ENCODE results near the gene POLR2C.

The POLR2C gene

GRCh38 chr16:57512296-57513001 lies 50.0 kb downstream of the POLR2C start:
- ChIA-PET CTCF (interaction anchor here (1.8 to 19.1 kb wide), 4 partner anchors 8 to 92 kb away, joined by 8 to 368 read pairs (median 43); partner anchors contain the start of gene POLR2C), POLR2A (no interaction called here)
- H3K4me3 ChIP-seq (ENCODE audit: low read depth, low read length) = no peak overlapping the region
- no peak for TF ChIP-seq CTCF (IDR thresholded peaks at IDR 0.05; ENCODE audit: insufficient read depth, low read length, missing control alignments)
- DNase-seq (ENCODE audit: low read depth, low spot score) = no peak

DNA sequence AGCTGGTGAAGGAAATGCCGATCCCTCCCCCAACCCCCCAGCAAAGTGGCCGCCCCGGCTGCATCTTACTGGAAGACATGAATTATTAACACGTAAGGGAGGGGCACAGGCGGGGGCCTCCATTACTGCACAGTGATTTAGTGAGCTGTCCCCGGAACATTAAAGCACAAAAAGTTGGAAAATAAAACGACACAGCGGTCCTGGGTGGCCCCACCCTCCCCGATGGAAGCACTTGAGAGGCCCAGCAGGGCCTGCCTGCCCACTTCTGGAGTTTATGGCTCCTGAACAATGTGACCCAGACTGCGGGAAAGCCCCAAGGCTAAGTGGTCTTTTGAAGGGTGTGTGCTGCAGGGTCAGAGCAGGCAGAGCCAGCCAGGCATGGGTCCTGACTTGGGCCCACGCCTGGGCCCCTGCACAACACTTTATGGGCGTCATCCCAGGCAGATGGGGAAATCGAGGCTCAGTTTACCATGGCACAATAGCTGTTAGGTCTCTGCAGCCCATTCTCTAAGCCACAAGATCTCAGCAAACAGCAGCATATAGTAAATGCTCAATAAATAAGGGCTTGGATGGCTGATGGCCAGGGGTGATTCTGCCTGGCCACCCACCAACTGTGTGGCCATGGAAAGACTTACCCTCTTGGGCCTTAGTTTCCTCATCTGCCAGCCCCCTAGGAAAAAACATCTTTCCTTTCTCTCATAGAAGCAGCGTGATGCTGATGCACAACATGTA lies 51.1 kb downstream of the POLR2C start:
- no peak for TF ChIP-seq CTCF (IDR thresholded peaks at IDR 0.05; ENCODE audit: insufficient read depth, low read length, missing control alignments)
- no peak overlapping the region for H3K4me3 ChIP-seq (ENCODE audit: low read depth, low read length)
- ChIA-PET CTCF (interaction anchor here (0.6 to 19.1 kb wide), 8 partner anchors 9 to 213 kb away, joined by 3 to 368 read pairs (median 6); partner anchors contain the start of genes CIAPIN1, COQ9 and POLR2C), POLR2A (interaction anchor here (0.6 kb wide), 1 partner anchor 16 kb away, joined by 3 read pairs; no protein-coding TSS in a partner anchor)
- no peak for DNase-seq (ENCODE audit: low read depth, low spot score)

DNA sequence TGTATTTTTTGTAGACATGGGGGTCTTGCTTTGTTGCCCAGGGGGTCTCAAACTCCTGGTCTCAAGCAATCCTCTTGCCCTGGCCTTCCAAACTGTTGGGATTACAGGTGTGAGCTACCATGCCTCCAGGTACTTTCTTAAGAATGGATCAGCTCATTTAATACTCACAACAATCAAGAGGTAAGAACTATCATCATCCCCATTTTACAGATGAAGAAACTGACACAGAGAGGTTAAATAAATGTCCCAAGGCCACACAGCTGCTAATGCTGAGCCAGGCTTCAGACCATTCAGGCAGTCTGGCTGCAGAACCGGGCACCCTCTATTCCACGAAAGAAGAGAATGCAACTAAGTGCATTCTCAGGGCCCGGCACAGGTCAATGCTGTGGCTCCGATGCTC lies 51.9 kb downstream of the POLR2C start:
- ChIA-PET CTCF (interaction anchor here (1.1 to 19.1 kb wide), 6 partner anchors 8 to 213 kb away, joined by 3 to 368 read pairs (median 10); partner anchors contain the start of gene POLR2C), POLR2A (no interaction called here)
- TF ChIP-seq CTCF (IDR thresholded peaks at IDR 0.05; ENCODE audit: insufficient read depth, low read length, missing control alignments) = no peak
- no peak overlapping the region for H3K4me3 ChIP-seq (ENCODE audit: low read depth, low read length)
- no peak for DNase-seq (ENCODE audit: low read depth, low spot score)

DNA sequence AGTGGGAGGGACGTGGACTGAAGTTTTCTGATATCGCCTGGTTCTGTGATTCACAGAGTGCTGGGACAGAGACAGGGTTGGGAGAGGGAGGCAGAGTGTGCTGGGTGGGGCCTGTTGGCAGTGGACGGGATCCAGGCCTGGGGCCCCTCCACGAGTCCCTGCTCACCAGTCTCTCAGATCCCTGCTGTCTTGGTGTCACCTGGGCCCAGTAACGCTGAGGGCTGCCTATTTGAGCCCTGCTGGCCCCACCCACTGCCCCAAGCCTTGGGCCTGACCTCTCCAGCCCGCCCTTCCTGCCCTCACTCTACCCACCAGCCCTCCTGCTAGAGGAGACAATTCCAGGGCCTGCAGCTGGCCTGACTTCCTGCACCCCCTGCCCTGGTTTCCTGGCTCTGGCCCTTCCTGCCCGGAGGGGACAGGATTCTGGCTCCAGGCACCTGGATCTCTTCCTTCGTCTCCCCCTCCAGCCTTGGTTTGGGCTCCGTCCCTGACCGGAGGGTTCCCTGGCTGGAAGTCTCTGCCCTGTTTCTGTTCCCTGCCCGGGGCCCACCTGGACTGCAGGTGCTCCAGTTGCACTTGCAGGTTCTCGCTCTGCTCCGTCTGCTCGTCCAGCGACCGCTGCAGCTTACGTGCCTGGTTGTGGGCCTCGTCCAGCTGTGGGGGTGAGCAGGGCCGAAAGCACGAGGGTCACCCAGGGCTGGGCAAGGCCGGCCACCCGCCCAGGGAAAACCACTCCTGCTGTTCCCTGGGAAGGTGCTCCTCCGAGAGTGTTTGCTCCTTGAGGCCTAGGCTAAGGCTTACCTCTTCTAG lies 52.5 kb downstream of the POLR2C start:
- no peak overlapping the region for H3K4me3 ChIP-seq (ENCODE audit: low read depth, low read length)
- ChIA-PET CTCF (interaction anchor here (1.1 to 19.1 kb wide), 3 partner anchors 52 to 214 kb away, joined by 3 to 368 read pairs (median 12); partner anchors contain the start of gene POLR2C), POLR2A (no interaction called here)
- DNase-seq (ENCODE audit: low read depth, low spot score) = no peak
- no peak for TF ChIP-seq CTCF (IDR thresholded peaks at IDR 0.05; ENCODE audit: insufficient read depth, low read length, missing control alignments)

DNA sequence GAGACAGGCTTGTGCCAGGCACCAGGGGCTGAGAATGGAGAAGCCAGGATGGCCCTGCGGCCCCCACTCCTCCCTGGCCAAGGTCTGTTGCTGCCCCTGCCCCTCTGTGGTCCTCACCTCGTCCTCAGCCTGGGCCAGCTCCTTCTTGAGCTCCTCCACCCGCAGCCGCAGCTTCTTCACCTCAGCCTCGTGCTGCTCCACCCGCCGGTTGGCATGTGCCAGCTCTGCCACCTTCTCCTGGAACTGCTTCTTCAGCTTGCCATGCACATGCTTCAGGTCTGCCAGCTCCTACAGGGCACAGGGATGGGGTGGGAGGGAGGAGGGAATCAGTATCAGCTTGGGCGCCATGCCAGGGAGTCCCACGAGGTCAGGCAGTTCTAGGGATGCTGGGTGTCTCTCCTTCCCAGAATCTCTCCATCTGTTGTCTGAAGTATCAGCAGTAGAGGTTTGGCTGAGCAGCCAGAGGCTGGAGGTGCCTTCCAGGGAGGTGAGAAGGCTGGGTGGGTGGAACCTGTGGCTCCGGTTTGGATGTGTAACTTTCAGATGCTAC lies 53.8 kb downstream of the POLR2C start:
- DNase-seq (ENCODE audit: low read depth, low spot score) = no peak
- TF ChIP-seq CTCF (IDR thresholded peaks at IDR 0.05; ENCODE audit: insufficient read depth, low read length, missing control alignments) = no peak
- CTCF ChIA-PET = interaction anchor here (1.4 to 19.1 kb wide), 6 partner anchors 11 to 96 kb away, joined by 3 to 368 read pairs (median 35); partner anchors contain the start of gene DOK4
- POLR2A ChIA-PET = no interaction called here
- no peak overlapping the region for H3K4me3 ChIP-seq (ENCODE audit: low read depth, low read length)

All from AG04449 (cell line).